ENCODE data around the gene SLC30A1. TPM values are rescaled to one million over a fixed set of nuclear protein-coding genes. Genes with fewer than 3 reads are reported as not detected.

The SLC30A1 gene
- total and polyA plus RNA-seq, 10 of the 15 experiments (the other 5 are each of a cell fraction or from before 2014, with no cell fraction given): 3.5 to 14.1 (median 8.8) TPM

DNA sequence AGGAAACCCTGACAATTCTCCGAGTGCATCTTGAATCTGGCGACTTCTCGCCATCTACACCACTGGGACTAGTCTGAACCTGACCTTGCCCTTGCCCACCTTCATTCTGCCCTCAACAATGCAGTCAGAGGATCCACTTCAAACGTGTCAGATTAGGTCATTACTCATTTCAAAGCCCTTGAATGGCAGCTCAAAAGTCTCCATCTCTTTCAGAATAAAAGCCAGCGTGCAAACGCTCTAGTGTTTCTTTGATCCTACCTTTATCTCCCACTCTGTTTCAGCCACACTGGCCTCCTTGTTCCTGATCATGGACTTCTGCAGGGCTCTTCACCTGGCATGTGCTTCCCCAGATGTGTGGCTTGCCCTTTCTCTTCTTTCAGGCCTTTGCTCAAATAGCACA is 31.3 kb downstream of the SLC30A1 start:
- no peak for FAIRE-seq
- in situ Hi-C loops (cut with MboI) (no loop called here), intact Hi-C loops (cut with micrococcal nuclease; ENCODE audit: unreplicated experiment) (no loop called here)
- Histone ChIP-seq H3K27ac (ENCODE audit: control insufficient read depth, insufficient read depth) (no peak overlapping the region), H3K4me3 (no peak overlapping the region), H4K20me1 (ENCODE audit: control insufficient read depth, insufficient read depth) (no peaks in the 10 kb centered on the region), H3K36me3 (ENCODE audit: control insufficient read depth in 2 of 2, insufficient read depth in 2 of 2, low read length in 1 of 2) (no peaks in the 10 kb centered on the region), H3K4me2 (ENCODE audit: control insufficient read depth, insufficient read depth) (no peak overlapping the region), H3K9me3 (replicated peaks; ENCODE audit: control insufficient read depth, insufficient read depth, low read length) (no peaks in the 10 kb centered on the region), H3K79me2 (ENCODE audit: control insufficient read depth, insufficient read depth, low read length) (no peaks in the 10 kb centered on the region), H2AFZ (ENCODE audit: control insufficient read depth, low read depth, low read length) (no peak overlapping the region), H3K27me3 (replicated peaks in 1 of 2; ENCODE audit: control insufficient read depth in 2 of 2, insufficient read depth in 2 of 2, low read length in 1 of 2) (no peaks in the 10 kb centered on the region), H3K4me1 (ENCODE audit: control insufficient read depth, insufficient read depth, low read length) (0 out of 2 replicates have a peak, but pooled peaks cover 3% of the 10 kb centered on the region), H3K9ac (ENCODE audit: control insufficient read depth, insufficient read depth, low read length) (no peak overlapping the region)
- ChIA-PET CTCF (interaction anchor here (1.5 kb wide), 1 partner anchor 33 kb away, joined by 6 read pairs; no protein-coding TSS in a partner anchor), SMC1A (ENCODE audit: uncharacterized antibody, unreplicated experiment) (interaction anchor here (1.6 kb wide), 1 partner anchor 11 kb away, joined by 5 read pairs; no protein-coding TSS in a partner anchor), POLR2A (no interaction called here), RAD21 (ENCODE audit: unreplicated experiment) (interaction anchor here (1.0 kb wide), 1 partner anchor 20 kb away, joined by 3 read pairs; no protein-coding TSS in a partner anchor)
- no peak for DNase-seq (ENCODE audit: low read depth, low spot score)
- TF ChIP-seq YY1 (IDR thresholded peaks at IDR 0.05; ENCODE audit: low read depth, low read length): no peak
- TF ChIP-seq, protein P1, sequence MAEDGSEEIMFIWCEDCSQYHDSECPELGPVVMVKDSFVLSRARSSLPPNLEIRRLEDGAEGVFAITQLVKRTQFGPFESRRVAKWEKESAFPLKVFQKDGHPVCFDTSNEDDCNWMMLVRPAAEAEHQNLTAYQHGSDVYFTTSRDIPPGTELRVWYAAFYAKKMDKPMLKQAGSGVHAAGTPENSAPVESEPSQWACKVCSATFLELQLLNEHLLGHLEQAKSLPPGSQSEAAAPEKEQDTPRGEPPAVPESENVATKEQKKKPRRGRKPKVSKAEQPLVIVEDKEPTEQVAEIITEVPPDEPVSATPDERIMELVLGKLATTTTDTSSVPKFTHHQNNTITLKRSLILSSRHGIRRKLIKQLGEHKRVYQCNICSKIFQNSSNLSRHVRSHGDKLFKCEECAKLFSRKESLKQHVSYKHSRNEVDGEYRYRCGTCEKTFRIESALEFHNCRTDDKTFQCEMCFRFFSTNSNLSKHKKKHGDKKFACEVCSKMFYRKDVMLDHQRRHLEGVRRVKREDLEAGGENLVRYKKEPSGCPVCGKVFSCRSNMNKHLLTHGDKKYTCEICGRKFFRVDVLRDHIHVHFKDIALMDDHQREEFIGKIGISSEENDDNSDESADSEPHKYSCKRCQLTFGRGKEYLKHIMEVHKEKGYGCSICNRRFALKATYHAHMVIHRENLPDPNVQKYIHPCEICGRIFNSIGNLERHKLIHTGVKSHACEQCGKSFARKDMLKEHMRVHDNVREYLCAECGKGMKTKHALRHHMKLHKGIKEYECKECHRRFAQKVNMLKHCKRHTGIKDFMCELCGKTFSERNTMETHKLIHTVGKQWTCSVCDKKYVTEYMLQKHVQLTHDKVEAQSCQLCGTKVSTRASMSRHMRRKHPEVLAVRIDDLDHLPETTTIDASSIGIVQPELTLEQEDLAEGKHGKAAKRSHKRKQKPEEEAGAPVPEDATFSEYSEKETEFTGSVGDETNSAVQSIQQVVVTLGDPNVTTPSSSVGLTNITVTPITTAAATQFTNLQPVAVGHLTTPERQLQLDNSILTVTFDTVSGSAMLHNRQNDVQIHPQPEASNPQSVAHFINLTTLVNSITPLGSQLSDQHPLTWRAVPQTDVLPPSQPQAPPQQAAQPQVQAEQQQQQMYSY (CRISPR knock-in tag; IDR thresholded peaks at IDR 0.05): no peak
- TF ChIP-seq ZZZ3 (IDR thresholded peaks at IDR 0.05; ENCODE audit: control insufficient read depth, insufficient read length, low read depth): no peak
- TF ChIP-seq, protein P2, sequence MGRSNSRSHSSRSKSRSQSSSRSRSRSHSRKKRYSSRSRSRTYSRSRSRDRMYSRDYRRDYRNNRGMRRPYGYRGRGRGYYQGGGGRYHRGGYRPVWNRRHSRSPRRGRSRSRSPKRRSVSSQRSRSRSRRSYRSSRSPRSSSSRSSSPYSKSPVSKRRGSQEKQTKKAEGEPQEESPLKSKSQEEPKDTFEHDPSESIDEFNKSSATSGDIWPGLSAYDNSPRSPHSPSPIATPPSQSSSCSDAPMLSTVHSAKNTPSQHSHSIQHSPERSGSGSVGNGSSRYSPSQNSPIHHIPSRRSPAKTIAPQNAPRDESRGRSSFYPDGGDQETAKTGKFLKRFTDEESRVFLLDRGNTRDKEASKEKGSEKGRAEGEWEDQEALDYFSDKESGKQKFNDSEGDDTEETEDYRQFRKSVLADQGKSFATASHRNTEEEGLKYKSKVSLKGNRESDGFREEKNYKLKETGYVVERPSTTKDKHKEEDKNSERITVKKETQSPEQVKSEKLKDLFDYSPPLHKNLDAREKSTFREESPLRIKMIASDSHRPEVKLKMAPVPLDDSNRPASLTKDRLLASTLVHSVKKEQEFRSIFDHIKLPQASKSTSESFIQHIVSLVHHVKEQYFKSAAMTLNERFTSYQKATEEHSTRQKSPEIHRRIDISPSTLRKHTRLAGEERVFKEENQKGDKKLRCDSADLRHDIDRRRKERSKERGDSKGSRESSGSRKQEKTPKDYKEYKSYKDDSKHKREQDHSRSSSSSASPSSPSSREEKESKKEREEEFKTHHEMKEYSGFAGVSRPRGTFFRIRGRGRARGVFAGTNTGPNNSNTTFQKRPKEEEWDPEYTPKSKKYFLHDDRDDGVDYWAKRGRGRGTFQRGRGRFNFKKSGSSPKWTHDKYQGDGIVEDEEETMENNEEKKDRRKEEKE (IDR thresholded peaks at IDR 0.05): no peak
- BruUV-seq (replicated peaks): no TSS peak
- no peak for ATAC-seq
- 82% methylated on average over 6 of the region's 6 CpGs for WGBS (ENCODE audit: insufficient coverage, insufficient replicate concordance, low lambda C conversion rate, missing lambda C conversion rate)
